ENCODE results near the gene SPOCK3. TPM values are rescaled to one million over a fixed set of nuclear protein-coding genes. Genes with fewer than 3 reads are reported as not detected.

Gene SPOCK3
- total and polyA plus RNA-seq, 2 of the 13 experiments (the other 11 are each of a cell fraction or from before 2014, with no cell fraction given), result not detected

GRCh38 chr4:167176723-167177367, 57.4 kb downstream of the SPOCK3 start (continued):
- TF ChIP-seq IRF9 (CRISPR knock-in tag; IDR thresholded peaks at IDR 0.05; ENCODE audit: borderline replicate concordance), result no peak
- no peak for TF ChIP-seq RCOR2 (CRISPR knock-in tag; IDR thresholded peaks at IDR 0.05)
- no peak for TF ChIP-seq ZNF441 (CRISPR knock-in tag; IDR thresholded peaks at IDR 0.05; ENCODE audit: borderline replicate concordance)
- TF ChIP-seq, protein P1, sequence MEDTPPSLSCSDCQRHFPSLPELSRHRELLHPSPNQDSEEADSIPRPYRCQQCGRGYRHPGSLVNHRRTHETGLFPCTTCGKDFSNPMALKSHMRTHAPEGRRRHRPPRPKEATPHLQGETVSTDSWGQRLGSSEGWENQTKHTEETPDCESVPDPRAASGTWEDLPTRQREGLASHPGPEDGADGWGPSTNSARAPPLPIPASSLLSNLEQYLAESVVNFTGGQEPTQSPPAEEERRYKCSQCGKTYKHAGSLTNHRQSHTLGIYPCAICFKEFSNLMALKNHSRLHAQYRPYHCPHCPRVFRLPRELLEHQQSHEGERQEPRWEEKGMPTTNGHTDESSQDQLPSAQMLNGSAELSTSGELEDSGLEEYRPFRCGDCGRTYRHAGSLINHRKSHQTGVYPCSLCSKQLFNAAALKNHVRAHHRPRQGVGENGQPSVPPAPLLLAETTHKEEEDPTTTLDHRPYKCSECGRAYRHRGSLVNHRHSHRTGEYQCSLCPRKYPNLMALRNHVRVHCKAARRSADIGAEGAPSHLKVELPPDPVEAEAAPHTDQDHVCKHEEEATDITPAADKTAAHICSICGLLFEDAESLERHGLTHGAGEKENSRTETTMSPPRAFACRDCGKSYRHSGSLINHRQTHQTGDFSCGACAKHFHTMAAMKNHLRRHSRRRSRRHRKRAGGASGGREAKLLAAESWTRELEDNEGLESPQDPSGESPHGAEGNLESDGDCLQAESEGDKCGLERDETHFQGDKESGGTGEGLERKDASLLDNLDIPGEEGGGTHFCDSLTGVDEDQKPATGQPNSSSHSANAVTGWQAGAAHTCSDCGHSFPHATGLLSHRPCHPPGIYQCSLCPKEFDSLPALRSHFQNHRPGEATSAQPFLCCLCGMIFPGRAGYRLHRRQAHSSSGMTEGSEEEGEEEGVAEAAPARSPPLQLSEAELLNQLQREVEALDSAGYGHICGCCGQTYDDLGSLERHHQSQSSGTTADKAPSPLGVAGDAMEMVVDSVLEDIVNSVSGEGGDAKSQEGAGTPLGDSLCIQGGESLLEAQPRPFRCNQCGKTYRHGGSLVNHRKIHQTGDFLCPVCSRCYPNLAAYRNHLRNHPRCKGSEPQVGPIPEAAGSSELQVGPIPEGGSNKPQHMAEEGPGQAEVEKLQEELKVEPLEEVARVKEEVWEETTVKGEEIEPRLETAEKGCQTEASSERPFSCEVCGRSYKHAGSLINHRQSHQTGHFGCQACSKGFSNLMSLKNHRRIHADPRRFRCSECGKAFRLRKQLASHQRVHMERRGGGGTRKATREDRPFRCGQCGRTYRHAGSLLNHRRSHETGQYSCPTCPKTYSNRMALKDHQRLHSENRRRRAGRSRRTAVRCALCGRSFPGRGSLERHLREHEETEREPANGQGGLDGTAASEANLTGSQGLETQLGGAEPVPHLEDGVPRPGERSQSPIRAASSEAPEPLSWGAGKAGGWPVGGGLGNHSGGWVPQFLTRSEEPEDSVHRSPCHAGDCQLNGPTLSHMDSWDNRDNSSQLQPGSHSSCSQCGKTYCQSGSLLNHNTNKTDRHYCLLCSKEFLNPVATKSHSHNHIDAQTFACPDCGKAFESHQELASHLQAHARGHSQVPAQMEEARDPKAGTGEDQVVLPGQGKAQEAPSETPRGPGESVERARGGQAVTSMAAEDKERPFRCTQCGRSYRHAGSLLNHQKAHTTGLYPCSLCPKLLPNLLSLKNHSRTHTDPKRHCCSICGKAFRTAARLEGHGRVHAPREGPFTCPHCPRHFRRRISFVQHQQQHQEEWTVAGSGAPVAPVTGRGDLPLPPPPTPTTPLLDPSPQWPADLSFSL (CRISPR knock-in tag; IDR thresholded peaks at IDR 0.05), result no peak
- no peak for TF ChIP-seq STAT5B (CRISPR knock-in tag; IDR thresholded peaks at IDR 0.05)
- no peak for TF ChIP-seq THAP11 (CRISPR knock-in tag; IDR thresholded peaks at IDR 0.05)
- no peak for TF ChIP-seq ZNF251 (CRISPR knock-in tag; IDR thresholded peaks at IDR 0.05)
- TF ChIP-seq ZBTB43 (CRISPR knock-in tag; conservative IDR thresholded peaks at IDR 0.05), result no peak
- no peak for TF ChIP-seq SMC3 (IDR thresholded peaks at IDR 0.05; ENCODE audit: low read length)
- TF ChIP-seq CSRNP2 (CRISPR knock-in tag; conservative IDR thresholded peaks at IDR 0.05; ENCODE audit: low read depth), result no peak
- no peak for TF ChIP-seq CBX2 (IDR thresholded peaks at IDR 0.05; ENCODE audit: low read depth, low read length)
- TF ChIP-seq CBX2 (CRISPR knock-in tag; IDR thresholded peaks at IDR 0.05; ENCODE audit: low read depth), result no peak
- no peak for TF ChIP-seq CCAR2 (optimal IDR thresholded peaks at IDR 0.05; ENCODE audit: low read depth, low read length)
- no peak for TF ChIP-seq ZSCAN25 (CRISPR knock-in tag; IDR thresholded peaks at IDR 0.05)
- TF ChIP-seq, protein P2, sequence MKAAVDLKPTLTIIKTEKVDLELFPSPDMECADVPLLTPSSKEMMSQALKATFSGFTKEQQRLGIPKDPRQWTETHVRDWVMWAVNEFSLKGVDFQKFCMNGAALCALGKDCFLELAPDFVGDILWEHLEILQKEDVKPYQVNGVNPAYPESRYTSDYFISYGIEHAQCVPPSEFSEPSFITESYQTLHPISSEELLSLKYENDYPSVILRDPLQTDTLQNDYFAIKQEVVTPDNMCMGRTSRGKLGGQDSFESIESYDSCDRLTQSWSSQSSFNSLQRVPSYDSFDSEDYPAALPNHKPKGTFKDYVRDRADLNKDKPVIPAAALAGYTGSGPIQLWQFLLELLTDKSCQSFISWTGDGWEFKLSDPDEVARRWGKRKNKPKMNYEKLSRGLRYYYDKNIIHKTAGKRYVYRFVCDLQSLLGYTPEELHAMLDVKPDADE (CRISPR knock-in tag; IDR thresholded peaks at IDR 0.05), result no peak
- peak; percentile 55 for TF ChIP-seq ZNF644 (CRISPR knock-in tag; IDR thresholded peaks at IDR 0.05; ENCODE audit: low read depth)
- no peak for TF ChIP-seq ZNF414 (CRISPR knock-in tag; IDR thresholded peaks at IDR 0.05)
- no peak for TF ChIP-seq SIN3A (IDR thresholded peaks at IDR 0.05; ENCODE audit: borderline replicate concordance, low read depth, low read length)
